Right atrium auricular region (tissue), 2 donors: ENCODE measurements around the gene ZNF682. TPM values are rescaled to one million over a fixed set of nuclear protein-coding genes. Genes with fewer than 3 reads are reported as not detected.
"Not testable (repeated sequence)": the region's sequence is repeated elsewhere in the genome, so short reads cannot be mapped to it uniquely, and the experiment has no call there.

Experiments used
- DNase-seq: peaks from one replicate; pipeline ENCODE4 v3.0.0-alpha.2; 2019; ENCODE audit warnings: low spot score
- H3K27ac ChIP-seq, 2 donors: fragments of 200-600 bp; sonication (generic); 1 replicate in 1 of 2; 2 replicates in 1 of 2; pipeline ENCODE4 v1.5.1; 2016 to 2019
- H3K27me3 ChIP-seq, 2 donors: fragments of 200-600 bp; sonication (generic); one replicate each; pipeline versions ENCODE4 v1.5.1 to v1.6.0; 2017 to 2019
- H3K36me3 ChIP-seq: fragments of 200-600 bp; sonication (generic); one replicate; pipeline ENCODE4 v1.5.1; 2016
- H3K4me1 ChIP-seq, 2 donors: fragments of 200-600 bp; sonication (generic); one replicate each; pipeline versions ENCODE4 v1.5.1 to v1.6.0; 2017 to 2019
- H3K4me3 ChIP-seq, 2 donors: fragments of 200-600 bp; sonication (generic); 1 replicate in 1 of 2; 2 replicates in 1 of 2; pipeline ENCODE4 v1.5.1; 2017 to 2019; ENCODE audit warnings: mild to moderate bottlenecking in 1 of 2, moderate library complexity in 1 of 2
- H3K9me3 ChIP-seq, 2 donors: fragments of 200-600 bp; sonication (generic); one replicate each; pipeline ENCODE4 v1.5.1; 2019
- CTCF ChIP-seq, 2 donors: fragments of 200-600 bp; sonication (generic); IDR thresholded peaks; one replicate each; pipeline ENCODE4 v1.5.1; 2019; ENCODE audit warnings: antibody characterized with exemption in 2 of 2
- total RNA-seq, 2 donors: library from RNA; depleted of rRNA; stranded (reverse); fragments of >200 nt; gene quantifications; one replicate each; pipeline ENCODE4 v1.1.0, GENCODE V29; 2016

Gene ZNF682
- total RNA-seq, 2 donors from 2014 or later = 1.4 to 4.4 TPM

GRCh38 chr19:19964416-19964815 lies 74.9 kb downstream of the ZNF682 start:
- Histone ChIP-seq H3K27ac (no peak overlapping the region), H3K4me3 (no peak overlapping the region), H3K36me3 (no peaks in the 10 kb centered on the region), H3K27me3 (no peaks in the 10 kb centered on the region), H3K4me1 (no peaks in the 10 kb centered on the region), H3K9me3 (peaks cover 5 to 25% of the 10 kb centered on the region in 2 donors)
- DNase-seq = no peak
- TF ChIP-seq CTCF (IDR thresholded peaks at IDR 0.05) = no peak

GRCh38 chr19:19959151-19959799 lies 80.0 kb downstream of the ZNF682 start:
- not testable (repeated sequence) for H3K36me3 ChIP-seq

GRCh38 chr19:19957766-19958165 lies 81.5 kb downstream of the ZNF682 start:
- H3K4me3 ChIP-seq, H3K4me1 ChIP-seq, H3K27ac ChIP-seq, H3K27me3 ChIP-seq, H3K36me3 ChIP-seq, H3K9me3 ChIP-seq, DNase-seq: not testable (repeated sequence)

More at GRCh38 chr19:19959151-19959799, 80.0 kb downstream of the ZNF682 start:
- not testable (repeated sequence) for H3K4me1 ChIP-seq, H3K4me3 ChIP-seq, H3K27me3 ChIP-seq, H3K9me3 ChIP-seq, H3K27ac ChIP-seq
- peak; percentile 73 for DNase-seq
- TF ChIP-seq CTCF (IDR thresholded peaks at IDR 0.05) = peak; percentile 50 to 78

- Histone ChIP-seq H3K27me3 (no peaks in the 10 kb centered on the region), H3K4me1 (no peaks in the 10 kb centered on the region), H3K4me3 (no peak overlapping the region), H3K9me3 (no peaks in the 10 kb centered on the region), H3K27ac (no peak overlapping the region), H3K36me3 (no peaks in the 10 kb centered on the region)
- DNase-seq = no peak
- no peak for TF ChIP-seq CTCF (IDR thresholded peaks at IDR 0.05)
These were observed 82.8 kb downstream of the ZNF682 start for GRCh38 chr19:19956434-19957075.

- H3K36me3 ChIP-seq = no peaks in the 10 kb centered on the region
- no peak for DNase-seq
- no peak for TF ChIP-seq CTCF (IDR thresholded peaks at IDR 0.05)
These were observed 84.1 kb downstream of the ZNF682 start for GRCh38 chr19:19955208-19955607.

More at GRCh38 chr19:19955208-19955607, 84.1 kb downstream of the ZNF682 start:
- Histone ChIP-seq H3K4me3 (no peak overlapping the region), H3K4me1 (no peaks in the 10 kb centered on the region), H3K27ac (no peak overlapping the region), H3K9me3 (no peaks in the 10 kb centered on the region), H3K27me3 (no peaks in the 10 kb centered on the region)

Other genes with a start within 250 kb of the ZNF682 start
- gene ZNF506, start 217.8 kb downstream of the ZNF682 start, total RNA-seq = 10 to 100 TPM; 14.2 to 18.2 TPM
- 1 to 10 TPM; 5.0 to 6.6 TPM for gene ZNF253, start 173.6 kb downstream of the ZNF682 start, total RNA-seq
- 1 to 10 TPM; 1.7 to 4.0 TPM for gene ZNF93, start 138.6 kb downstream of the ZNF682 start, total RNA-seq
- gene ZNF90, start 38.5 kb upstream of the ZNF682 start, total RNA-seq = 1 to 10 TPM in 1 of 2 donors, under 1 TPM in 1; 0.79 to 1.2 TPM
- gene ZNF486, start 127.7 kb upstream of the ZNF682 start, total RNA-seq = 1 to 10 TPM; 2.1 to 3.1 TPM